ENCODE results near the gene CDKAL1. TPM values are rescaled to one million over a fixed set of nuclear protein-coding genes. Genes with fewer than 3 reads are reported as not detected.

Gene CDKAL1
- total RNA-seq, 1 experiment from 2014 or later, result 20.6 TPM

GRCh38 chr6:21083708-21084107 is 549.5 kb downstream of the CDKAL1 start (continued):
- TF ChIP-seq OVOL2 (CRISPR knock-in tag; IDR thresholded peaks at IDR 0.05; ENCODE audit: borderline replicate concordance) (no peak), MXD4 (CRISPR knock-in tag; IDR thresholded peaks at IDR 0.05; ENCODE audit: borderline replicate concordance) (no peak), ZNF396 (CRISPR knock-in tag; IDR thresholded peaks at IDR 0.05; ENCODE audit: borderline replicate concordance) (no peak), KAT7 (CRISPR knock-in tag; IDR thresholded peaks at IDR 0.05; ENCODE audit: borderline replicate concordance) (no peak), ELF4 (CRISPR knock-in tag; IDR thresholded peaks at IDR 0.05; ENCODE audit: low read depth) (no peak), E2F1 (CRISPR knock-in tag; IDR thresholded peaks at IDR 0.05) (no peak), ZNF416 (CRISPR knock-in tag; IDR thresholded peaks at IDR 0.05) (no peak)
- TF ChIP-seq, protein P1, sequence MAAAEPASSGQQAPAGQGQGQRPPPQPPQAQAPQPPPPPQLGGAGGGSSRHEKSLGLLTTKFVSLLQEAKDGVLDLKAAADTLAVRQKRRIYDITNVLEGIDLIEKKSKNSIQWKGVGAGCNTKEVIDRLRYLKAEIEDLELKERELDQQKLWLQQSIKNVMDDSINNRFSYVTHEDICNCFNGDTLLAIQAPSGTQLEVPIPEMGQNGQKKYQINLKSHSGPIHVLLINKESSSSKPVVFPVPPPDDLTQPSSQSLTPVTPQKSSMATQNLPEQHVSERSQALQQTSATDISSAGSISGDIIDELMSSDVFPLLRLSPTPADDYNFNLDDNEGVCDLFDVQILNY (CRISPR knock-in tag; IDR thresholded peaks at IDR 0.05), result no peak
- TF ChIP-seq, protein P2, sequence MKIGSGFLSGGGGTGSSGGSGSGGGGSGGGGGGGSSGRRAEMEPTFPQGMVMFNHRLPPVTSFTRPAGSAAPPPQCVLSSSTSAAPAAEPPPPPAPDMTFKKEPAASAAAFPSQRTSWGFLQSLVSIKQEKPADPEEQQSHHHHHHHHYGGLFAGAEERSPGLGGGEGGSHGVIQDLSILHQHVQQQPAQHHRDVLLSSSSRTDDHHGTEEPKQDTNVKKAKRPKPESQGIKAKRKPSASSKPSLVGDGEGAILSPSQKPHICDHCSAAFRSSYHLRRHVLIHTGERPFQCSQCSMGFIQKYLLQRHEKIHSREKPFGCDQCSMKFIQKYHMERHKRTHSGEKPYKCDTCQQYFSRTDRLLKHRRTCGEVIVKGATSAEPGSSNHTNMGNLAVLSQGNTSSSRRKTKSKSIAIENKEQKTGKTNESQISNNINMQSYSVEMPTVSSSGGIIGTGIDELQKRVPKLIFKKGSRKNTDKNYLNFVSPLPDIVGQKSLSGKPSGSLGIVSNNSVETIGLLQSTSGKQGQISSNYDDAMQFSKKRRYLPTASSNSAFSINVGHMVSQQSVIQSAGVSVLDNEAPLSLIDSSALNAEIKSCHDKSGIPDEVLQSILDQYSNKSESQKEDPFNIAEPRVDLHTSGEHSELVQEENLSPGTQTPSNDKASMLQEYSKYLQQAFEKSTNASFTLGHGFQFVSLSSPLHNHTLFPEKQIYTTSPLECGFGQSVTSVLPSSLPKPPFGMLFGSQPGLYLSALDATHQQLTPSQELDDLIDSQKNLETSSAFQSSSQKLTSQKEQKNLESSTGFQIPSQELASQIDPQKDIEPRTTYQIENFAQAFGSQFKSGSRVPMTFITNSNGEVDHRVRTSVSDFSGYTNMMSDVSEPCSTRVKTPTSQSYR (CRISPR knock-in tag; IDR thresholded peaks at IDR 0.05), result no peak

- no peak for ATAC-seq
These were observed 550.4 kb downstream of the CDKAL1 start for GRCh38 chr6:21084656-21085055.

GRCh38 chr6:21085211-21085610 is 551.0 kb downstream of the CDKAL1 start:
- H3K9me3 Mint-ChIP-seq, result no peaks in the 10 kb centered on the region
- no peaks in the 10 kb centered on the region for H3K36me3 Mint-ChIP-seq
- no peak for TF ChIP-seq ZNF121 (CRISPR knock-in tag; IDR thresholded peaks at IDR 0.05)
- ChIA-PET CTCF (no interaction called here), POLR2A (no interaction called here)
- no peak overlapping the region for H3K27ac Mint-ChIP-seq
- DNase-seq (ENCODE audit: low spot score) (no peak), ATAC-seq (no peak)
- no peak overlapping the region for H3K4me3 Mint-ChIP-seq
- H3K27me3 Mint-ChIP-seq (ENCODE audit: low read depth), result no peaks in the 10 kb centered on the region
- H3K4me1 Mint-ChIP-seq, result no peaks in the 10 kb centered on the region

More at GRCh38 chr6:21084656-21085055, 550.4 kb downstream of the CDKAL1 start:
- DNase-seq (ENCODE audit: low spot score), result no peak
- Mint-ChIP-seq H3K27me3 (ENCODE audit: low read depth) (no peaks in the 10 kb centered on the region), H3K4me1 (no peaks in the 10 kb centered on the region), H3K36me3 (no peaks in the 10 kb centered on the region), H3K9me3 (no peaks in the 10 kb centered on the region), H3K27ac (no peak overlapping the region), H3K4me3 (no peak overlapping the region)
- CTCF ChIA-PET, result no interaction called here
- no peak for TF ChIP-seq IRF2 (CRISPR knock-in tag; IDR thresholded peaks at IDR 0.05; ENCODE audit: borderline replicate concordance, low read depth)
- POLR2A ChIA-PET, result no interaction called here

DNA sequence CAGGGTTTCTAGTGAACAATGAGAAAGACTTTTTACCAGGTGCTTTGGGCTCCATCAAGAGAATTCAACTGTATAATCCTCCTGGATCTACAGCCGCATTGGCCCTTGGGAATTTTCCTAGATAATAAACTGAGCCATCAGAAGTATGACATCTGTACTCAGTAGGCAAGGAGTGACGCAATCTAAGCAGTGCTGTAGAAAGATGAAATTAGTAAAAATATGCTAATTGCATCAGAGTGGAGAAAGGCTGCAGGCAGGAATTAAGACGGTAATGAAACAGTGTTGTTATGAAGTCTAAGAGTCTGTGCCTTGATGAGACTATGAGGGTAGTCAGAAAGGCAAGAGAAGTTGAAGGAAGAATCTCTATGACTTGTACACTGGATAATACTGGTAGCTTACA is 551.4 kb downstream of the CDKAL1 start:
- H3K27me3 Mint-ChIP-seq (ENCODE audit: low read depth), result no peaks in the 10 kb centered on the region
- no peaks in the 10 kb centered on the region for H3K36me3 Mint-ChIP-seq
- DNase-seq (ENCODE audit: low spot score) (no peak), ATAC-seq (no peak)
- POLR2A ChIA-PET, result no interaction called here
- H3K4me3 Mint-ChIP-seq, result no peak overlapping the region
- H3K9me3 Mint-ChIP-seq, result no peaks in the 10 kb centered on the region
- H3K4me1 Mint-ChIP-seq, result no peaks in the 10 kb centered on the region
- CTCF ChIA-PET, result no interaction called here
- no peak overlapping the region for H3K27ac Mint-ChIP-seq
- no peak for TF ChIP-seq ZNF263 (CRISPR knock-in tag; IDR thresholded peaks at IDR 0.05; ENCODE audit: low read depth)
- no peak for TF ChIP-seq ELF4 (CRISPR knock-in tag; IDR thresholded peaks at IDR 0.05; ENCODE audit: low read depth)
- TF ChIP-seq, protein P2 (CRISPR knock-in tag; IDR thresholded peaks at IDR 0.05), result no peak
- TF ChIP-seq GTF2I (CRISPR knock-in tag; conservative IDR thresholded peaks at IDR 0.05), result no peak
- TF ChIP-seq ZNF416 (CRISPR knock-in tag; IDR thresholded peaks at IDR 0.05), result no peak
- TF ChIP-seq HMGA2 (CRISPR knock-in tag; IDR thresholded peaks at IDR 0.05), result no peak
- TF ChIP-seq NR1H2 (CRISPR knock-in tag; IDR thresholded peaks at IDR 0.05), result no peak
- TF ChIP-seq NFE2L1 (CRISPR knock-in tag; IDR thresholded peaks at IDR 0.05), result no peak
- no peak for TF ChIP-seq ZNF121 (CRISPR knock-in tag; IDR thresholded peaks at IDR 0.05)
- no peak for TF ChIP-seq SMAD4 (CRISPR knock-in tag; IDR thresholded peaks at IDR 0.05)
- no peak for TF ChIP-seq TP53 (CRISPR knock-in tag; IDR thresholded peaks at IDR 0.05)
- no peak for TF ChIP-seq TEAD1 (CRISPR knock-in tag; IDR thresholded peaks at IDR 0.05)
- TF ChIP-seq RELA (CRISPR knock-in tag; IDR thresholded peaks at IDR 0.05; ENCODE audit: borderline replicate concordance), result no peak
- no peak for TF ChIP-seq MLX (CRISPR knock-in tag; IDR thresholded peaks at IDR 0.05)
- no peak for TF ChIP-seq NR2C2 (CRISPR knock-in tag; IDR thresholded peaks at IDR 0.05)
